ENCODE measurements around the gene MAGI1. TPM values are rescaled to one million over a fixed set of nuclear protein-coding genes. Genes with fewer than 3 reads are reported as not detected.

MAGI1 gene
- total RNA-seq, 1 experiment from 2014 or later = 58.2 TPM

DNA sequence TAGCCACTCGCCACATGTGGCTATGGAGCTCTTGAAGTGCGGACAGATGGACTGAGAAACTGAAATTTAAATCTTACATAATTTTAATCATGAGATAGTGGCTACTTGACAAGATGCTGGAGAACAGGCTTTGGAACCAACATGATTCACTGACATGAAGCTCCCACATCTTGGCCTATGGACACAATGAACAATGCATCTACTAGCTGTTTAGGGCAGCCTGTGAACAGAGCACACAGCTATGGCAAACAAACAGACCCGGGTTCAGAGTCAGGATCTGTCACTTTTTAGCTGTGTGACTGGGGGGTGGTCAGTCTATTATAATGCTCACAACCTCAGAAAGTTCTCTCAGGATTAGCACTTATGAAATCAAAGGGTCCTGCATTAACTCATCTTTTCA, 616.6 kb downstream of the MAGI1 start:
- Mint-ChIP-seq H3K4me1 (no peaks in the 10 kb centered on the region), H3K27me3 (ENCODE audit: low read depth) (no peaks in the 10 kb centered on the region), H3K36me3 (peaks cover 4% of the 10 kb centered on the region; the same call in 1 of the 2 replicates), H3K27ac (no peak overlapping the region), H3K4me3 (no peak overlapping the region), H3K9me3 (no peaks in the 10 kb centered on the region)
- ATAC-seq (no peak), DNase-seq (ENCODE audit: low spot score) (no peak)
- CTCF ChIA-PET = interaction anchor here (0.6 to 1.4 kb wide), 2 partner anchors 761 to 892 kb away, joined by 3 to 4 read pairs; no protein-coding TSS in a partner anchor
- TF ChIP-seq AR (CRISPR knock-in tag; IDR thresholded peaks at IDR 0.05) (no peak), IRF1 (CRISPR knock-in tag; IDR thresholded peaks at IDR 0.05) (no peak), ZNF232 (CRISPR knock-in tag; IDR thresholded peaks at IDR 0.05) (no peak)
- TF ChIP-seq, protein P1, sequence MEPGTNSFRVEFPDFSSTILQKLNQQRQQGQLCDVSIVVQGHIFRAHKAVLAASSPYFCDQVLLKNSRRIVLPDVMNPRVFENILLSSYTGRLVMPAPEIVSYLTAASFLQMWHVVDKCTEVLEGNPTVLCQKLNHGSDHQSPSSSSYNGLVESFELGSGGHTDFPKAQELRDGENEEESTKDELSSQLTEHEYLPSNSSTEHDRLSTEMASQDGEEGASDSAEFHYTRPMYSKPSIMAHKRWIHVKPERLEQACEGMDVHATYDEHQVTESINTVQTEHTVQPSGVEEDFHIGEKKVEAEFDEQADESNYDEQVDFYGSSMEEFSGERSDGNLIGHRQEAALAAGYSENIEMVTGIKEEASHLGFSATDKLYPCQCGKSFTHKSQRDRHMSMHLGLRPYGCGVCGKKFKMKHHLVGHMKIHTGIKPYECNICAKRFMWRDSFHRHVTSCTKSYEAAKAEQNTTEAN (CRISPR knock-in tag; IDR thresholded peaks at IDR 0.05) = no peak
- POLR2A ChIA-PET = interaction anchor here (0.5 kb wide), 1 partner anchor 577 kb away, joined by 3 read pairs; no protein-coding TSS in a partner anchor

GRCh38 chr3:65419233-65419632, 619.5 kb downstream of the MAGI1 start:
- no peak for ATAC-seq
- POLR2A ChIA-PET = no interaction called here
- Mint-ChIP-seq H3K27ac (no peak overlapping the region), H3K27me3 (ENCODE audit: low read depth) (no peaks in the 10 kb centered on the region), H3K4me1 (peaks cover 3% of the 10 kb centered on the region; the same call in 1 of the 2 replicates), H3K36me3 (peaks cover 7% of the 10 kb centered on the region), H3K4me3 (no peak overlapping the region), H3K9me3 (no peaks in the 10 kb centered on the region)
- TF ChIP-seq GABPB1 (CRISPR knock-in tag; IDR thresholded peaks at IDR 0.05) = no peak
- no peak for TF ChIP-seq FOXJ3 (CRISPR knock-in tag; IDR thresholded peaks at IDR 0.05; ENCODE audit: borderline replicate concordance)
- CTCF ChIA-PET = no interaction called here
- DNase-seq (ENCODE audit: low spot score) = no peak

- H3K9me3 Mint-ChIP-seq = no peaks in the 10 kb centered on the region
- H3K36me3 Mint-ChIP-seq = peaks cover 7% of the 10 kb centered on the region
- no peak for TF ChIP-seq NFATC4 (CRISPR knock-in tag; IDR thresholded peaks at IDR 0.05)
- no peak for TF ChIP-seq ZNF138 (CRISPR knock-in tag; conservative IDR thresholded peaks at IDR 0.05)
- no peak for TF ChIP-seq TCF7 (CRISPR knock-in tag; IDR thresholded peaks at IDR 0.05; ENCODE audit: low read depth)
- TF ChIP-seq FOXJ3 (CRISPR knock-in tag; IDR thresholded peaks at IDR 0.05; ENCODE audit: borderline replicate concordance) = no peak
- TF ChIP-seq, protein P2, sequence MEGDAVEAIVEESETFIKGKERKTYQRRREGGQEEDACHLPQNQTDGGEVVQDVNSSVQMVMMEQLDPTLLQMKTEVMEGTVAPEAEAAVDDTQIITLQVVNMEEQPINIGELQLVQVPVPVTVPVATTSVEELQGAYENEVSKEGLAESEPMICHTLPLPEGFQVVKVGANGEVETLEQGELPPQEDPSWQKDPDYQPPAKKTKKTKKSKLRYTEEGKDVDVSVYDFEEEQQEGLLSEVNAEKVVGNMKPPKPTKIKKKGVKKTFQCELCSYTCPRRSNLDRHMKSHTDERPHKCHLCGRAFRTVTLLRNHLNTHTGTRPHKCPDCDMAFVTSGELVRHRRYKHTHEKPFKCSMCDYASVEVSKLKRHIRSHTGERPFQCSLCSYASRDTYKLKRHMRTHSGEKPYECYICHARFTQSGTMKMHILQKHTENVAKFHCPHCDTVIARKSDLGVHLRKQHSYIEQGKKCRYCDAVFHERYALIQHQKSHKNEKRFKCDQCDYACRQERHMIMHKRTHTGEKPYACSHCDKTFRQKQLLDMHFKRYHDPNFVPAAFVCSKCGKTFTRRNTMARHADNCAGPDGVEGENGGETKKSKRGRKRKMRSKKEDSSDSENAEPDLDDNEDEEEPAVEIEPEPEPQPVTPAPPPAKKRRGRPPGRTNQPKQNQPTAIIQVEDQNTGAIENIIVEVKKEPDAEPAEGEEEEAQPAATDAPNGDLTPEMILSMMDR (IDR thresholded peaks at IDR 0.05) = no peak
- TF ChIP-seq JAZF1 (CRISPR knock-in tag; IDR thresholded peaks at IDR 0.05) = no peak
- TF ChIP-seq RELA (CRISPR knock-in tag; IDR thresholded peaks at IDR 0.05; ENCODE audit: borderline replicate concordance) = no peak
- no peak for TF ChIP-seq ELF4 (CRISPR knock-in tag; IDR thresholded peaks at IDR 0.05; ENCODE audit: low read depth)
- no peaks in the 10 kb centered on the region for H3K27me3 Mint-ChIP-seq (ENCODE audit: low read depth)
- ChIA-PET POLR2A (interaction anchor here (0.5 kb wide), 1 partner anchor 1084 kb away, joined by 3 read pairs; no protein-coding TSS in a partner anchor), CTCF (interaction anchor here (2.0 kb wide), 1 partner anchor 26 kb away, joined by 7 read pairs; no protein-coding TSS in a partner anchor)
- H3K4me1 Mint-ChIP-seq = peaks cover 13% of the 10 kb centered on the region
- no peak for DNase-seq (ENCODE audit: low spot score)
- H3K27ac Mint-ChIP-seq = no peak overlapping the region
- H3K4me3 Mint-ChIP-seq = no peak overlapping the region
- no peak for ATAC-seq
Observed at GRCh38 chr3:65413891-65414290, 624.8 kb downstream of the MAGI1 start.

Data from WTC11 (cell line).